Measurements from ENCODE around the gene AHCYL2.
"Not testable (repeated sequence)": the region's sequence is repeated elsewhere in the genome, so short reads cannot be mapped to it uniquely, and the experiment has no call there.

The AHCYL2 gene

DNA sequence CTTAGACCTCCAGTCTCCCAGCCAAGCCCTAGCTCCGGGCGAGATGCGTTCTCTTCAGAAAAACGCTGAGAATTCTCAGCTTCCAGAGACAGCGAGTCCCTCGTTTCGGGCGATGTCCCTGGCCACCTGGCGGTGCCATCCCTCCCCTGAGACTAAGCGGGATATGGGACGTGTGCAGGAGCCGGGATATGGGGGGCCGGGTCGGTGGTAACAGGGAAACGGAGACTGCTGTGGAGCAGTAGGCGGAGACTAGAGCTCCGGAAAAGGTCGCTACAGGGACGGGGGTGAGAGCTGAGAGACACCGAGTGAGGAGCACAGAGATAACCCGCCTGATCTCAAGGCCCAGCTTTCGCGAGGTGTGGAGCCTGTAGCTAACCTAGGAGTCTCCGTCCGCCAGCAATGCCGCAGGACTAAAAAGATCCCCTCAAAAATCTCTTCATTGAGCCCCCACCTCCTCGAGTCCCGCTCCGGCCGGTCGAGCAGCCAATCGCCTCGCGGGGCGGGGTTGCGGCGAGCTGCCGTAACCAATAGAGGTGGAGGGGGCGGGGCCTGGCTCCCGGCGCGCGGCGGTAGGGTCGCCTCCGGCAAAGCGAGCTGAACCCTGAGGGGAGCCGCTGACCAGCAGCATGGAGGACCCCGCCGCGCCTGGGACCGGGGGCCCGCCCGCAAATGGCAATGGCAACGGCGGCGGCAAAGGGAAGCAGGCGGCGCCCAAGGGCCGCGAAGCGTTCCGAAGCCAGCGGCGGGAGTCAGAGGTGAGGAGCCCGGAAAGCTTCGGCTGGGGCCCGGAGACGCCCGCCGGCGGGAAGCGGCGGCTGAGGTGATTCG, 209.2 kb downstream of the AHCYL2 start, which contains the start of gene STRIP2:
Gene STRIP2, plus strand, starts transcription at position 586 of the 828 bp plus-strand sequence. Its CDS starts 41 bp downstream, at position 627.
- DNase-seq: peak; percentile 85

DNA sequence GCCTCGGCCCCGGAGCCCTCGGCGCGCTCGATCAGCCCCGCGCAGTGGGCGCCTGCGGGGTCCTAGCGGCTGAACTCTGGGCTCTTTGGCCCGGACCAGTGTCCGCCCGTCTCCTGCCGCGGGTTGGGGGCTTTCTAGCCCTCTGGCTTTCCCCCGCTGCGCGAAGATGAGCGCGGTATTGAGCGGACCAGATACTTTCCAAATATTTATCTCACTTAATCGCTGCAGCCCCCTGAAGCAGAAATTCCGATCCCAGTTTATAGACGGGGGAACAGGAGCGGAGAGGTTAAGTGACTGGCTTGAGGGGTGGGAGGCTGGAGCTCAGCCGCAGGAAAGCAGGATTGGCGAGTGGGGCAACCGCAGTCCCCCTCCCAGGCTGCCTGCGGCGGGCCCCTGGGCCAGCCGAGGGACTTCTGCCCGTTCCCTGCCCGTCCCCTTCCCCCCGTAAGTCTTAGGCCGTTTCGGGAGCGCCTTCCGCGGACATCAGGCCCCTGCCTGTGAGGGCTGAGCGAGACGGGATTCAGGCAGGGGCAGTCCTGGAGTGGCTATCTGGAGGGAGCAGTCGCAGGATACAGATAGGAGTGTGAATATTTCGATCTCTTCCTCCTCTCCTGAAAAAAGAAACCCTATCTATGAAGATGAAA, 210.0 kb downstream of the AHCYL2 start:
- DNase-seq: no peak

DNA sequence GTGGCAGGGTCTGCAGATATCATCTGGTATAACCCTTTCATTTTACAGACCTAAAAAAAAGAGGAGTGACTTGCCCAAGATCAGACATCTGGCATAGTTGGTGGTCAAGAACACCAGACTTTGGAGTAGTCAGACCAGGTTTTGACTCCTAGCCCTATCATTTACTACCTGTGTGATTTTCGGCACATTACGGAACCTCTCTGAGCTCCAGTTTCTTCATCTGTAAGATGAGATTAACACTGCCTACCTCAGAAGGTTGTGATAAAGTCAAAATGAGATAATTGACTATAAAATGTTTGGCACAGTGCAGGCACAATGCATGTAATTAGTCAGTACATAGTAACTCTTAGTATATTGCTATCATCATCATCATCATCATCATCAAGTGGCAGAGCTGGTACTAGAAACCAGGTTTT, 210.6 kb downstream of the AHCYL2 start:
- no peak for DNase-seq

DNA sequence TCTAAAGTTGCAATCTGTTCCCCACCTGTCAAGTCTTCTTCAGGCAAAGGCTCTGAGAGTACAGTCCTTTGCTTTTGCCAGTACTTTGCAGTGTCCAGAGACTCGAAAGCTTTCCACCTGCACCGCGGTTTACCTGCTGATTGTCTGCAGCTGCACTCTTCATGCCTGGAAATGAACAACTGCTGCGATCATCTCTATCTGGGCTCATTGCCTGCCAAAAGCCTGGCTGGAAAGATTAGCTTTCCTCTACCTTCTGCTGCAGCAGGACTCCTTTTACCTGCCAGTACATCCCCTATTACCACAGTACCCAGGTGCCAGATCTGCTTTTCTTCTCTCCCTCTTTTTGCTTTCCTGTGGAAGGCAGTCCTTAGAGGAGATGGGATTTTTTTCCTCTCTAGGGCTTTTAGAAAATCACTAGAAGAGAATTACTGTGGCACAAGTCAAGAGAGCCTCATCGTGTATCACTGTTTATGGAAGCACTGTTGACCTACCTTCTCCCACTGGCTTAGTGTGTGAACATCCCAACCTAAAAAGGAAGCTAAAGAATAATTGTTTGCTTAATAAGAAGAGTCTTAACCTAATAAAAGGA, 211.6 kb downstream of the AHCYL2 start:
- DNase-seq: no peak

DNA sequence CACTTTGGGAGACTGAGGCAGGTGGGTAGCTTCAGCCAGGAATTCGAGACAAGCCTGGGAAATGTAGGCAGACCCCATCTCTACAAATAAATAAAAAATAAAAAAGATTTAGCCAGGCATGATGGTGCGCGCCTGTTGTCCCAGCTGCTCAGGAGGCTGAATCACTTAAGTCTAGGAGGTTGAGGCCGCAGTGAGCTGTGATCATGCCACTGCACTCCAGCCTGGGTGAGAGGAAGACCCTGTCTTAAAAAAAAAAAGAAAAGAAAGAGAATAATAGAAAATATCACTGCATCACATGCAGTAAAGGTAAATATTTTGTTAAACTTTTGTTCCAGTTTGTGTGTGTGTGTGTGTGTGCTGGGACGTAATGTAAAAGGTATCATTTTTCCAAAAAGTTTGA, 212.4 kb downstream of the AHCYL2 start:
- DNase-seq: no peak

DNA sequence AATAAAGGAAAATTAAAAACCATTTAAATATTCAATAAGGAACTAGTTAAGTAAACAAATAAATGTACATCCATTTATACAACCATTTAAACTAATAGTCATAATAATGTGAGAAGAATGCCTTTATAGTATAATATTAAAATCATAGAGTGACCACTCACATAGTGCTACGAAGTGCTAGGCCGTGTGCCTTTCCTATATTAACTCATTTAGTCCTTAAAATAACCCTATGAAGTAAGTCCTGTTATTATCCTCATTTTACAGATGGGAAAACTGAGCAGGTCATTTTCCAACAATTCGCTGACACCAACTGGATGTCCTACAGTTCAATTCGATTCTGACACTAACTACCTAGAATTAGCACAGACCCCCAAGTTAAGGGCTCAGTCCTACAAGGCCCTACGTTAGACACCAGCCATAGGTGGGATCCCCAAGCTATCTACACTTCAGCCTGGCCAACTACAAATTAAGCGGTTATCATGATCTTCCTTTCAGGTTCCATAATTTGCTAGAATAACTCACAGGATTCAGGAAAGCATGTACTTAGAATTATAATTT, 213.5 kb downstream of the AHCYL2 start:
- DNase-seq: no peak

DNA sequence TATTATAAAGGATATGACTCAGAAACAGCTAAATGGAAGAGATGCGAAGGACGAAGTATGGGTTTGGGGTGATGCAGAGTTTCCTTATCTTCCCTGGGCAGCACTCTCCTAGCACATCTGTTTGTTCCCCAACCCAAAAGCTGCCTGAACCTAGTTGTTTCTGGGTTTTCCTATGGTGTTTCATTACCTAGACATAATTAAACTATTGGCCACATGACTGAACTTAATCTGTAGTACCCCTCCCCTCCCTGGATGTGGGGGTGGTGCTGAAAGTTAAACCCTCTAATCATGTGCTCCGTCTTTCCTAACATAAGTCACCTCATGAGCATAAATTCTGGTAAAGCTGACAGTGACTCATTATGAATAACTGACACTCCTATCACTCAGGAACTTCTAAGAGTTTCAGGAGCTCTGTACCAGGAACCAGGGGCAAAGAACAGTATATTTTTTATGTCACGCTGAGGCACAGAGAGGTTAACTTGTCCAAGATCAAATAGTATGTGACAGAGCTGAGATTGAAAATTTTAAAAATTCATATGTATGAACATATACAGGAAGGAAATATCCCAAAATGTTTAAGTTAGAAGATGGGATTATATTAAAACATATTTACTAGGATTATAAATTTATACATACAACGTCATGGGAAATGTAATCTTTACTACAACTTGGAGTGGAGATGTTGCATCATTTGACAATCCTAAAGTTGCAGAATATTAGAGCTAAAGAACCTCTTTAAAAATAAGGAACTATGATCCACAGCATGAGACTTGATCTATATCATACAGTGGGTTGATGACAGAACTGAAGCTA, 214.2 kb downstream of the AHCYL2 start:
- DNase-seq: no peak

DNA sequence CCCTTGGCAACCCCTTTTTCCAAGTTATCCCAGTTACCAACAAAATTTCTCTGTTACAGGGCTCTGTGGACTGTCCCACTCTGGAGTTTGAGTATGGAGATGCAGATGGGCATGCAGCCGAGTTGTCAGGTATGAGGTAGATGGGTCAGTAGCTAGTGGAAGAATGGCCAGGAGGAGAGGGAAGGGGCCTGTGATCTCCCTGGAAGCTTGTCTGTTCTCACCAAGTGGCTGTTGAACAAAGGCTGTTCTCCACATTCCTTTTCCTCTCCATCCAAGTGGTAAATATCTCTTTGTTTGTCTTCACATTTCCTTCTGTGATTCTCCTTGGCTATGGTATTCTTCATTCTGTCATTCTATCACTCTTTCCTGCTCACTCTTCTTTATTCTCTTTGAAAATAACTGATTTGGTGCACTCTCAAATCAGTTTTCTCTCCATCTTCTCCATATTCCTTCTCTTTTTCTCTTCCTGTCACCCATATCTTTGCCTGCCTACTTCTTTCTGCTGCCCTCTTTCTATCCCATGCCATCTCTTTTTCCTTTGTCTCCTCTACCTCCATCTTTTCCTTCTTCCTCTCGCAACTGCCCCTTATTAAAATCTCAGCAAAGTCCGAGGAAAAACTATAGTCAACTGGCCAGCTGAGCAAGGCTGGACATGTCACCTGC, 215.3 kb downstream of the AHCYL2 start:
- DNase-seq: no peak

DNA sequence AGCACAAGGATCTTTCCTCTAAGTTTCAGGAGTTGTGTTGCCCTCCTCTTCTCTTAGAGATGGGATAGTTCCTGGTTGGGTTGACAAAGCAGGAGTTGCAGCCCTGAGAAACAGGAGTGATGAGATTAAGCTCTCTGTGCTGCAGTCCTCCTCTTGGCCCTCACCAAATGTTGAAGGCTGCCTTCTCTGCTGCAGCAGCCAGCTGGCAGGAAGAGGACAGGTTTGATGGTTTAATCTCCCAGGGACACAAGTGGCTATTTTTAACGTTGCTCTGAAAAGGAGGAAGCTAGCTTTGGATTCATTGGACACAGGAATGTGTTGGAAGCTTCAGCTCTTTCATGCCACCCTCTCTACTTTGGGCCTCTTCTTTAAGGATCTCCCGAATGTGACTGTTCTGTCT, 218.8 kb downstream of the AHCYL2 start:
- DNase-seq: no peak

DNA sequence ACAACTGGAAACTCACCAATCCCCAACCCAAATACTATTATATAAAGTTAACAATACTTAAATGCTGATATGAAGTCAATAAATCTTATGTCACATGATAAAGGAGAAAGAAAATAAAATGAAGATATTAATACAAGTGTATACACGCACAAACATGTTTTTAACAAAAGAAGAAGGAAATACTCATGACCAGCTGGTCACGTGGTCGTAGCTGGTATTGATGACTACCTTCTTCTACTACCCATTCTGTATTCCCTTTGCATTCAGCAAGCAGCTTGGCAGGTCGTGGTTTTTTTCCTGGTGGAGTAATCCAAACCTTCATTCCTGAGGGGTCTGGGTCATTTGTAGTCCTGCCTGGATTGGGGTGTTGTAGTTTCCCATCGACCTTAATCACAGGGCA, 219.9 kb downstream of the AHCYL2 start:
- not testable (repeated sequence) for DNase-seq

DNA sequence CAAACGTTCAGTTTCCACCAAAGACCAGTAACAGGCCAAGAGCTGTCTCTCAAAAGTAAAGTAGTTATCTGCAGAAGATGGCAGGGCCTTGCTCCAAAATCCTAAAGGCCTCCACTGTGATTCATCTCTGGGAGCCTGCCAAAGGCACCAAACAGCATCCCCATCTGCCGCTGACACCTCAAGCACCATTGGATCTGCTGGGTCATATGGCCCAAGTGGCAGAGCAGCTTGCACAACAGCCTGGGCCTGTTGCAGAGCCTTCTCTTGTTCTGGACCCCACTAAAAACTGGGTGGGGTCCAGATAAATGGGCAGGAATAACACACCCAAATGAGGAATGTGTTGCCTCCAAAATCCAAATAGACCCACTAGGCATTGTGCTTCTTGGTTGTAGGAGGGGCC, 222.1 kb downstream of the AHCYL2 start:
- DNase-seq: not testable (repeated sequence)

DNA sequence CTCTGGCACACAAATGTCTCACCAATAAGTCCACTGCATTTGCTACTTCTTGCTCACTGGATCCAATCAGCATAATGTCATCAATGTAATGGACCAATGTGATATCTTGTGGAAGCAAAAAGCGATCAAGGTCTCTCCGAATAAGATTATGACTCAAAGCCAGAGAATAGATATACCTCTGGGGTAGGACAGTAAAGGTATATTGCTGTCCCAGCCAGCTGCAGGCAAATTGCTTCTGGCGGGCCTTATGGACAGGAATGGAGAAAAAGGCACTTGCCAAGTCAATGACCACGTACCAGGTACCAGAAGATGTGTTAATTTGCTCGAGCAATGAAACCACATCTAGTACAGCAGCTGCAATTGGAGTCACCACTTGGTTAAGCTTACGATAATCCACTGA, 222.6 kb downstream of the AHCYL2 start:
- DNase-seq: not testable (repeated sequence)

DNA sequence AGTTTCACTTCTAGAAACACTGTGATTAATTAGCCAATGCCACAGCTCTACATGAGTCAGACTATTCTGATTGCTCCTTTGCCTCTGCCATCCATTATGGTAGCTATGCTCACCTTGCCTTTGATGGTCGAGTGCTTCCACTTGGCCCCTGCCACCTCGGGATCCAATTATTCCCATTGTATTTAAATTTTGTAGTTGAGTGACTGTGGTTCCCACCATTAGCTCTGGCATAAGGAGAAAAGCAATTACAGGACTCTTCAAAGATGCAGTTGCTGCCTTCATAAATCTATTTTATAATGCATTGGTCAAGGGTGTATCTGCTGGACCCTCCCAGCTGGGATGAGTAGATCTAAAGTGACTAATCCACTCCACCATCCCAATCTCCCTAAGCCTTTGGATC, 223.8 kb downstream of the AHCYL2 start:
- DNase-seq: not testable (repeated sequence)

DNA sequence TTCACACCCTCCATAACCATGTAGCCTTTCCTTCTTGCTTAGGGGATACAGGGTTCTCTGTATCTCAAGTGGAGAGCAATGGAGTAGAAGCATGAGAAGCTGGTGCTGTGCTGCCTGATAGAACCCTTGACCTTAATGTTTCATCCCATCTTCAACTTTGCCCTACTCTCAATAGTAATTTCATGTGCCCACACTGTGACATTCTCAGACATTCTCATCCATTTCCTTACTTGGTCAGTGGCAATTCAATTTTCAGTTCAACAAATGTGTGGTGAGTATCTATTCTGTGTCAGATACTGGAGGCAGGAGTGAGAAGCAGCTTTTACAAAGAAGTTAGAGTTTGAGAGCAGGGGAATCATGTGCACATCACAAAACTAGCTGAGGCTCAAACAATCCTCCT, 225.5 kb downstream of the AHCYL2 start:
- DNase-seq: no peak

DNA sequence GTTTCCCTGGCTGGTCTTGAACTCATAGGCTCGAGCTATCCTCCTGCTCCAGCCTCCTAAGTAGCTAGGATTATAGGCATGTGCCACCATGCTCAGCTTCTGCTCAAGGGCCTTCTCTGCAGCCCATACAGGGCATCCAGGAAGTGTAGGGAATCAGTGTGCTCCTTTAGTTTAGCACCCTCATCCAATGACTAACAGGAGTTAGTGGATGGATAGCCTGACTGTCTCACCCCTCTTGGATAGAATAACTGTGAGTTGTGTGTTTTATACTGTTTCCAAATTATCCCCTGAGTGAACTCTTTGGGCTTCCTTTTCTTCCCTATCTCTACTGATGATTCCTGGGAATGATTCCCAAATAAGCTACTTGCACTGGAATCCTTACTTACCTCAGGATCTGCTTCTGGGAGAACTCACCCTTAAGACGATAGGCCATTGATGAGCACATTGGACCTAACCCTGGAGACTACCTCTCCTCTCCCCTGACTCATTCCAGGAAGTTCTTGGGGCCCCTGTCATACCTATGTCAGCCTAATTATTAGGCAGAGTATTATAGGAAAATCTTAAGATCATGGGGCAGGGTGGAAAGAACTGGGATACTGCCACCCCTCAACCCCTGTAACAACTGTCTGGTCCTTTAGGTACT, 227.9 kb downstream of the AHCYL2 start:
- no peak for DNase-seq

DNA sequence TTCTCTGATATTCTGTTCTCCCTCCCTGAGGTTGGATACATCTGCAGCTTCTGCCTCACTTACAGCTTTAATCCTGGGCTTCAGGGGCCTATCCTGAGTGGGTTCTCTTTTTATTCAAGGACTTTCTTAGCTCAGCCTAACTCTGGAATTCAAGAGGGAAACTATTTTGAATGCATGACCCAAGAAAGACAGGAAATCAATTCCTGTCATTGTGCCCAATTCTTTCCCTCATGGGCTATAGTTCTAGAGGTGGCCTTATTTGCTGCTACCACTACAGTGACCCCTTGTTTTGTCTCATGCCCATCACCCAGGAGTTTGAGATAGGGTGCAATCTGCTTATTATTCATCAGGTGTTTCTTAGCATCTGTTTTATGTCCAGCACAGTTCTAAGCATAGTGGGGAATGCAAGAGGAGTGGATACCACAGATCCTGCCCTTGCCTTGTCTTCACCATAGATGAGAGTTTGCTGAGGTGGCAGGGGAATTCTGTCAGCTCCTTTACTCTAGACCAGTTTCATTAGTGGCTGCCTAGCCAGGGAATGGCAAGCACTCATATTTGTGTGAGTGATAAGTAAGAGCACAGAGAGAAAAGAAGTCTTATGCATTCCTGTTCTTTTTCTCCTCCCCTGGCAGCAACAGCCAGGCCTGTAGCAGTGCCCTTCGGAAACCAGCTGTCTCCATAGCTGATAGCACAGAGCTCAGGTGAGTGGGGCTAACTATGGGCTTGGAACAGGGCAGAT, 228.8 kb downstream of the AHCYL2 start:
- DNase-seq: no peak

DNA sequence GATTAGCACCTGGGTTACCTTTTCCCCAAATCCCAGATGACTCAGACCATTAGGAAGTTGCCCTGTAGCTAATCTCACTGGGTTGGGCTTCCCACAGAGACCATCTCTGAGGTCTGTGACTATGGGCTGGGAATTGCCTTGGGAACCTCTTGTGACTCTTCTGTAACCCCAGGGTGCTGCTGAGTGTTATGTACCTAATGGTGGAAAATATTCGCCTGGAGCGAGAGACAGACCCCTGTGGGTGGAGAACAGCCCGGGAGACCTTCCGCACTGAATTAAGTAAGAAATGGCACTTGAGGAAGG, 229.4 kb downstream of the AHCYL2 start:
- no peak for DNase-seq

DNA sequence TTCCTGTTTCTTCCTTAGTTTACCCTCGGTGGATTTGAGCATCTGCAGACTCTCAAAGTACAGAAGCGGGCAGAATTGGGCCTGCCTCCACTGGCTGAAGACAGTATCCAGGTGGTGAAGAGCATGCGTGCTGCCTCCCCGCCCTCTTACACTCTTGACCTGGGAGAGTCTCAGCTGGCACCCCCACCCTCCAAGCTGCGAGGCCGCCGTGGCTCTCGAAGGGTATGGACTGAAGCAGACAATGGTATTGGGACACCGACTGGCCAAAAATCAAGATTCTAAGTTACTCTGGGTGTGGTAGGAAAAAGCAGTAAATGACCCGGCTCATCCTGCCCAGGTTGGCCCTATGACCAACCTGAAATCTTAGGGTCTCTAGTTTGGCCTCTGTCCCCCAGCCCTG, 231.6 kb downstream of the AHCYL2 start:
- DNase-seq: no peak

DNA sequence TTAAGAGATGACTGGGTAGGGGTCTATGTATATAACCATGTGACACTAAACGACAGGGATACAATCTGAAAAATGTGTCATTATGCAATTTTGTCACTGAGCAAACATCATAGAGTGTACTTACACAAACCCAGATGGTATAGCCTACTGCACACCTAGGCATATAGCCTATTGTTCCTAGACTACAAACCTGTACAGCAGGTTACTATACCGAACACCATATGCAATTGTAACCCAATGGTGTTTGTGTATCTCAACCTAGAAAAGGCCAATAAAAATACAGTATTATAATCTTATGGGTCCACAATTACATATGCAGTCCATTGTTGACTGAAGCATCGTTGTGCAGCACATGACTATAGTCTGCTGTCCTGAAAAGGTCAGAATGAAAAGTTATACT, 232.3 kb downstream of the AHCYL2 start:
- DNase-seq: no peak

DNA sequence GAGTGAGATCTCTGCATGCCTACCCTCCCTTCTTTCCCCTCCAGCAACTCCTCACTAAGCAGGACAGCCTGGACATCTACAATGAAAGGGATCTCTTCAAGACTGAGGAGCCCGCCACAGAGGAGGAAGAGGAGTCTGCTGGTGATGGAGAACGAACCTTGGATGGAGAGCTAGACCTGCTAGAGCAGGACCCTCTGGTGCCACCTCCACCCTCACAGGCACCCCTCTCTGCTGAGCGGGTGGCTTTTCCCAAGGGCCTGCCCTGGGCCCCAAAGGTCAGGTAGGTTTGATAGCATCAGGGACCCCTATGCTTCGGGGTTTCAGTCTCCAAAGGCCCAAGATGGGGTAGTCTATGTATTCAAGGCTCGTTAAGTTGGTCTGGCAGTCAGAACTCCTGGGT, 233.3 kb downstream of the AHCYL2 start:
- no peak for DNase-seq

DNA sequence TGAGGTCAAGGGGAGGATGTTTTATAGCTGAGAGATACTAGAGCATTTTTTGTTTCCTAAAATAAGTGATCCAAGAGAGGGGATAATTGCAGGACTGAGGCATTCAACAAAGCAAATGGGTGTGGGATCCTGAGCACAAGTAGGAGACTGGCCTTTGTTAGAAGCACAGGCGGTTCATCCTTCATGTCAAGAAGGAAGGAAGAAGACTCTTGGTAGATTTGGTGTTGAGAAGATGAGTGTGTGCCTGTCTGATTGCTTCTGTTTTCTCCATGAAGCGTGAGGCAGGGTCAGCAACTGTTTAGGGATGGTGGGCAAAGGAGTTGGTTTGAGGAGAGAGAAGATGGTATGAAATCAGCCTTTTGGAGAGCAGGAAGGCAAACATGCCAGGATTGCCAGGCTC, 237.0 kb downstream of the AHCYL2 start:
- no peak for DNase-seq

Measured in activated T-cell treated with anti-CD3 and anti-CD28 coated beads for 4 hours (primary cell).